H1 (cell line): Measurements from ENCODE around the gene PSMD7. TPM values are rescaled to one million over a fixed set of nuclear protein-coding genes. Genes with fewer than 3 reads are reported as not detected.
A peak's percentile ranks its signal among the peaks of the same experiment; 100 is the strongest.
"Not testable (repeated sequence)": the region's sequence is repeated elsewhere in the genome, so short reads cannot be mapped to it uniquely, and the experiment has no call there.

Source experiments
- CTCF ChIA-PET: fragments of 300-600 bp; sonication (Branson Sonifier 250); formaldehyde crosslinking; loops from one replicate; lab custom pipeline; 2021; ENCODE audit not compliant: partially characterized antibody; lab: Charles Lee
- POLR2A ChIA-PET: fragments of 300-600 bp; sonication (Branson Sonifier 250); formaldehyde crosslinking; loops from one replicate; lab custom pipeline; 2021; ENCODE audit warnings: inconsistent platforms; ENCODE audit not compliant: partially characterized antibody; lab: Charles Lee
- DNase-seq, 2 experiments: peaks; one replicate each; pipeline versions ENCODE4 v3.0.0 to v3.0.0-alpha.2; 2010 to 2022; ENCODE audit warnings: low spot score in 2 of 2, low read depth in 1 of 2, mixed read lengths in 1 of 2
- FAIRE-seq: peaks from 2 replicates; lab custom pipeline; 2011; peaks lifted over from hg19 to GRCh38; lab: Jason Lieb, UNC
- H2AFZ ChIP-seq: 2 replicates; pipeline ENCODE4 v1.8.1; 2012; ENCODE audit warnings: low read length, inconsistent platforms
- H2AK5ac ChIP-seq: 2 replicates; pipeline ENCODE4 v1.6.1; 2013; ENCODE audit warnings: low read depth, low read length
- H2BK120ac ChIP-seq: replicated peaks from 2 replicates; pipeline ENCODE3; 2013; ENCODE audit warnings: low read depth, low read length, inconsistent platforms
- H2BK12ac ChIP-seq: 2 replicates; pipeline ENCODE4 v1.6.1; 2013; ENCODE audit warnings: low read depth, low read length
- H2BK15ac ChIP-seq: 2 replicates; pipeline ENCODE4 v1.6.1; 2013; ENCODE audit warnings: low read length
- H2BK20ac ChIP-seq: 2 replicates; pipeline ENCODE4 v1.6.1; 2013; ENCODE audit warnings: low read length
- H2BK5ac ChIP-seq: 2 replicates; pipeline ENCODE4 v1.6.1; 2013; ENCODE audit warnings: low read depth, low read length
- H3K14ac ChIP-seq: 2 replicates; pipeline ENCODE4 v1.6.1; 2013; ENCODE audit warnings: inconsistent platforms; ENCODE audit not compliant: insufficient read length
- H3K18ac ChIP-seq: 2 replicates; pipeline ENCODE4 v1.6.1; 2013; ENCODE audit warnings: low read length; ENCODE audit errors: extremely low read depth
- H3K23ac ChIP-seq: 2 replicates; pipeline ENCODE4 v1.6.1; 2013; ENCODE audit warnings: inconsistent platforms; ENCODE audit not compliant: insufficient read length
- H3K23me2 ChIP-seq: 2 replicates; pipeline ENCODE4 v1.6.1; 2013; ENCODE audit warnings: low read depth, low read length
- H3K27ac ChIP-seq: 2 replicates; pipeline ENCODE4 v1.6.1; 2011; ENCODE audit warnings: low read depth, low read length, inconsistent platforms
- H3K27me3 ChIP-seq, 4 experiments: replicated peaks in 1 of 4; 1 replicate in 1 of 4; 2 replicates in 3 of 4; pipeline versions ENCODE4 v1.6.1 to v1.8.1; 2011 to 2013; ENCODE audit warnings: low read length in 3 of 4, mild to moderate bottlenecking in 3 of 4, inconsistent platforms in 2 of 4, mixed read lengths in 2 of 4, moderate library complexity in 1 of 4; ENCODE audit not compliant: control insufficient read depth in 3 of 4, insufficient read depth in 3 of 4; ENCODE audit errors: extremely low read depth in 1 of 4
- H3K36me3 ChIP-seq, 4 experiments: 2 replicates each; pipeline versions ENCODE4 v1.6.1 to v1.8.1; 2011 to 2013; ENCODE audit warnings: mild to moderate bottlenecking in 4 of 4, low read length in 3 of 4, moderate library complexity in 2 of 4, control low read depth in 1 of 4, inconsistent platforms in 1 of 4; ENCODE audit not compliant: insufficient read depth in 4 of 4, control insufficient read depth in 2 of 4
- H3K4ac ChIP-seq: replicated peaks from 2 replicates; pipeline ENCODE3; 2013; ENCODE audit warnings: low read length, low read depth, mixed read lengths, inconsistent platforms; ENCODE audit not compliant: insufficient read length
- H3K4me1 ChIP-seq, 4 experiments: replicated peaks in 1 of 4; 1 replicate in 1 of 4; 2 replicates in 3 of 4; pipeline versions ENCODE4 v1.6.1 to v1.8.1; 2011 to 2013; ENCODE audit warnings: low read length in 3 of 4, inconsistent platforms in 2 of 4, mixed read lengths in 1 of 4; ENCODE audit not compliant: insufficient read depth in 4 of 4, control insufficient read depth in 3 of 4
- H3K4me2 ChIP-seq, 2 experiments: 2 replicates each; pipeline versions ENCODE4 v1.6.1 to v1.8.1; 2011 to 2013; ENCODE audit warnings: low read depth in 2 of 2, low read length in 2 of 2, control low read depth in 1 of 2, inconsistent platforms in 1 of 2, mild to moderate bottlenecking in 1 of 2; ENCODE audit not compliant: insufficient read depth in 1 of 2
- H3K4me3 ChIP-seq, 4 experiments: fragments of 200-600, 300-600 bp in 1 of 4; sonication (generic), shearing (Covaris generic), sonication (Bioruptor Twin) in 1 of 4; 2 replicates each; pipeline versions ENCODE4 v1.5.1 to v1.8.1; 2011 to 2016; ENCODE audit warnings: low read length in 4 of 4, low read depth in 3 of 4, control low read depth in 2 of 4, inconsistent platforms in 2 of 4, mild to moderate bottlenecking in 2 of 4, mixed read lengths in 1 of 4, moderate library complexity in 1 of 4; ENCODE audit not compliant: insufficient read depth in 2 of 4; ENCODE audit errors: extremely low read depth in 1 of 4
- H3K56ac ChIP-seq: replicated peaks from 2 replicates; pipeline ENCODE3; 2013; ENCODE audit warnings: low read depth, mild to moderate bottlenecking, mixed read lengths, low read length, inconsistent platforms; ENCODE audit not compliant: insufficient read length
- H3K79me1 ChIP-seq: 2 replicates; pipeline ENCODE4 v1.6.1; 2013; ENCODE audit warnings: low read depth, low read length, control low read depth
- H3K79me2 ChIP-seq, 2 experiments: 2 replicates each; pipeline versions ENCODE4 v1.6.1 to v1.8.1; 2012 to 2013; ENCODE audit warnings: low read length in 2 of 2, mild to moderate bottlenecking in 2 of 2, inconsistent platforms in 1 of 2; ENCODE audit not compliant: insufficient read depth in 2 of 2, control insufficient read depth in 1 of 2
- H3K9ac ChIP-seq, 4 experiments: replicated peaks in 1 of 4; 1 replicate in 1 of 4; 2 replicates in 3 of 4; pipeline versions ENCODE4 v1.6.1 to v1.8.1; 2011 to 2013; ENCODE audit warnings: low read depth in 3 of 4, low read length in 3 of 4, control low read depth in 2 of 4, mild to moderate bottlenecking in 2 of 4, moderate library complexity in 2 of 4, inconsistent platforms in 1 of 4; ENCODE audit errors: extremely low read depth in 1 of 4
- H3K9me3 ChIP-seq, 2 experiments: 2 replicates each; pipeline versions ENCODE4 v1.6.1 to v1.8.1; 2012 to 2013; ENCODE audit warnings: mild to moderate bottlenecking in 2 of 2, moderate library complexity in 2 of 2, control low read depth in 1 of 2, inconsistent platforms in 1 of 2, low read depth in 1 of 2, low read length in 1 of 2, mixed read lengths in 1 of 2; ENCODE audit not compliant: insufficient read depth in 2 of 2
- H4K20me1 ChIP-seq, 2 experiments: replicated peaks in 1 of 2; 2 replicates each; pipeline versions ENCODE3 to v1.8.1; 2011 to 2013; ENCODE audit warnings: inconsistent platforms in 2 of 2, low read length in 2 of 2, mild to moderate bottlenecking in 1 of 2; ENCODE audit not compliant: insufficient read depth in 2 of 2, control insufficient read depth in 1 of 2
- H4K5ac ChIP-seq: 2 replicates; pipeline ENCODE4 v1.6.1; 2013; ENCODE audit warnings: low read length, low read depth, mixed read lengths, inconsistent platforms; ENCODE audit not compliant: insufficient read length
- H4K8ac ChIP-seq: 2 replicates; pipeline ENCODE4 v1.8.0; 2013; ENCODE audit warnings: mild to moderate bottlenecking, moderate library complexity, low read length, inconsistent platforms; ENCODE audit not compliant: insufficient read depth; ENCODE audit errors: extremely low read depth
- H4K91ac ChIP-seq: replicated peaks from 2 replicates; pipeline ENCODE3; 2013; ENCODE audit warnings: low read length, mixed read lengths, inconsistent platforms; ENCODE audit not compliant: insufficient read length
- POLR2A ChIP-seq, 2 experiments: IDR thresholded peaks; 1 replicate in 1 of 2; 2 replicates in 1 of 2; pipeline ENCODE4 v1.6.1; 2011; ENCODE audit warnings: low read depth in 2 of 2, low read length in 2 of 2, mild to moderate bottlenecking in 2 of 2; ENCODE audit errors: control extremely low read depth in 1 of 2
- WGBS, 2 experiments: shearing (Covaris generic) in 1 of 2; methylation state at CpG; one replicate each; pipeline versions ENCODE4 v1.1.6 to v1.1.7; 2013 to 2015; ENCODE audit warnings: low lambda C conversion rate in 2 of 2, mixed read lengths in 2 of 2, inconsistent platforms in 1 of 2, low coverage in 1 of 2, missing lambda C conversion rate in 1 of 2; ENCODE audit not compliant: insufficient replicate concordance in 2 of 2, insufficient coverage in 1 of 2, insufficient read length in 1 of 2; ENCODE audit errors: extremely low coverage in 1 of 2, missing lambda C conversion rate in 1 of 2; 5-methylcytosine and 5-hydroxymethylcytosine counted together
- polyA plus RNA-seq, 7 experiments: library from polyadenylated mRNA; depleted of rRNA in 3 of 7; stranded (reverse) in 5 of 7; unstranded in 2 of 7; fragments of >200 nt in 5 of 7; fragments of 200-250 nt in 2 of 7; gene quantifications; 1 replicate in 5 of 7; 2 replicates in 1 of 7; 4 replicates in 1 of 7; pipeline versions ENCODE4 v1.2.1 to v1.2.3, GENCODE V29; 2011 to 2013; ENCODE audit warnings: missing spikeins in 2 of 7, mixed read lengths in 2 of 7
- total RNA-seq: library from RNA; stranded (reverse); fragmentation: NEBNext Ultra II Directional; extraction: Animal tissue kit (Norgen Biotek cat#: 25700); gene quantifications from 2 replicates; pipeline ENCODE4 v1.2.1, GENCODE V29; 2021

The PSMD7 gene
- total and polyA plus RNA-seq, 2 of the 8 experiments (the other 6 are each of a cell fraction or from before 2014, with no cell fraction given), result 91.1 to 148 TPM

DNA sequence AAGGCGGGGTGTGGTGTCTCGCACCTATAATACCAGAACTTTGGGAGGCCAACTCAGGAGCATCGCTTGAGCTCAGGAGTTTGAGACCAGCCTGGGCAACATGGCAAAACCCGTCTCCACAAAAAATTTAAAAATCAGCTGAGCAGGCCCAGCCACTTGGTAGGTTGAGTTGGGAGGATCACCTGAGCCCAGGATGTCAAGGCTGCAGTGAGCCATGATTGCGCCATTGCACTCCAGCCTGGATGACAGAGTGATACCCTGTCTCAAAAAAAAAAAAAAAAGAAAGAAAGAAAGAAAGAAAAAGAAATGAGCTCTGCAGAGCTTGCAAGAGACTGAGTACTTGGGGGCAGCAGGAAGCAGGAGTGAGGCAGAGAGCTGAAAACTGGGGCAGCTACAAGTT is 28.2 kb downstream of the PSMD7 start:
- CTCF ChIA-PET, result interaction anchor here (1.5 to 4.7 kb wide), 3 partner anchors 9 to 20 kb away, joined by 5 to 28 read pairs (median 12); no protein-coding TSS in a partner anchor
- H4K20me1 ChIP-seq, H2BK12ac ChIP-seq, H2AFZ ChIP-seq, H4K91ac ChIP-seq, FAIRE-seq, H2BK20ac ChIP-seq, DNase-seq, H3K4me3 ChIP-seq, H2AK5ac ChIP-seq, H3K79me1 ChIP-seq, H3K4me1 ChIP-seq, H4K5ac ChIP-seq, H3K4ac ChIP-seq, H3K27ac ChIP-seq, H3K18ac ChIP-seq, H3K23me2 ChIP-seq, H2BK5ac ChIP-seq, H2BK120ac ChIP-seq, H3K9ac ChIP-seq, H3K14ac ChIP-seq, H3K4me2 ChIP-seq, H2BK15ac ChIP-seq, H3K79me2 ChIP-seq, H3K56ac ChIP-seq, H3K9me3 ChIP-seq, H3K23ac ChIP-seq, H3K27me3 ChIP-seq, H4K8ac ChIP-seq: not testable (repeated sequence)
- peak in 1 of 2 experiments; percentile 32; a peak in 1 of 3 replicates for TF ChIP-seq POLR2A (IDR thresholded peaks at IDR 0.05; ENCODE audit: control extremely low read depth in 1 of 2, low read depth in 2 of 2, low read length in 2 of 2)
- WGBS, 2 experiments, result 92% methylated on average over 4 of the region's 5 CpGs; no CpG with 5 or more reads in 1 of the 2 experiments
- H3K36me3 ChIP-seq, result peaks cover 5 to 17% (median 9%) of the 10 kb centered on the region in 4 experiments; a peak in 5 of 8 replicates
- POLR2A ChIA-PET, result interaction anchor here (0.9 to 3.2 kb wide), 4 partner anchors 9 to 28 kb away, joined by 3 to 16 read pairs (median 10); partner anchors contain the start of gene PSMD7
